Right cardiac atrium (tissue), 5 donors: ENCODE data around the gene KRT84. TPM values are rescaled to one million over a fixed set of nuclear protein-coding genes. Genes with fewer than 3 reads are reported as not detected.

Source experiments
- ATAC-seq, 2 donors: fragments of 200-7000 bp; cut with Tn5 transposase; one replicate each; pipeline versions ENCODE4 v1.8.0 to v1.9.1; 2020; ENCODE audit warnings: moderate library complexity in 2 of 2, mild to moderate bottlenecking in 1 of 2
- DNase-seq, 3 donors: peaks; one replicate each; pipeline ENCODE4 v3.0.0-alpha.2; 2020
- H3K27ac ChIP-seq: one replicate; pipeline ENCODE4 v1.5.1; 2013; ENCODE audit warnings: mild to moderate bottlenecking, low read length, control low read depth, moderate library complexity
- H3K27me3 ChIP-seq: one replicate; pipeline ENCODE4 v1.6.1; 2013; ENCODE audit not compliant: control insufficient read depth, insufficient read depth
- H3K4me1 ChIP-seq: one replicate; pipeline ENCODE4 v1.6.1; 2013; ENCODE audit warnings: low read length; ENCODE audit not compliant: control insufficient read depth, insufficient read depth
- H3K4me3 ChIP-seq: one replicate; pipeline ENCODE4 v1.5.1; 2013; ENCODE audit warnings: low read length, control low read depth
- H3K9me3 ChIP-seq: one replicate; pipeline ENCODE4 v1.6.1; 2013; ENCODE audit warnings: low read length; ENCODE audit not compliant: control insufficient read depth
- WGBS: extraction: QIAGEN DNeasy Blood & Tissue Kit; methylation state at CpG from one replicate; pipeline ENCODE4 v1.1.7; 2013; 5-methylcytosine and 5-hydroxymethylcytosine counted together
- intact Hi-C, 4 donors: fragments of 100-400 bp; cut with DNase I; formaldehyde crosslinking; loops; one replicate each; pipeline versions ENCODE4 v1.11.0 to v1.14.0; 2022 to 2023
- long read RNA-seq, 4 donors: library from polyadenylated mRNA; unstranded; transcript quantifications; one replicate each; pipeline ENCODE4 v2.0.0, GENCODE V29; 2020 to 2021
- polyA plus RNA-seq: library from polyadenylated mRNA; stranded (reverse); fragments of 200-250 nt; gene quantifications from one replicate; pipeline ENCODE4 v1.2.3, GENCODE V29; 2013
- total RNA-seq, 4 donors: library from RNA; stranded (reverse); fragmentation: NEBNext Ultra II Directional; extraction: Animal tissue kit (Norgen Biotek cat#: 25700); gene quantifications; one replicate each; pipeline ENCODE4 v1.2.1, GENCODE V29; 2021
- donor health status: healthy with polysubstance abuse.
- donor health status: DM: no; HTN: yes; CAD: no.
- donor health status: DM: no; HTN: no; CAD: no.
- donor health status: DM: no; HTN: yes; CAD: no; lungs with severe emphysema.
- donor health status: DM: yes; HTN: yes; CAD: no.

KRT84 gene, protein sequence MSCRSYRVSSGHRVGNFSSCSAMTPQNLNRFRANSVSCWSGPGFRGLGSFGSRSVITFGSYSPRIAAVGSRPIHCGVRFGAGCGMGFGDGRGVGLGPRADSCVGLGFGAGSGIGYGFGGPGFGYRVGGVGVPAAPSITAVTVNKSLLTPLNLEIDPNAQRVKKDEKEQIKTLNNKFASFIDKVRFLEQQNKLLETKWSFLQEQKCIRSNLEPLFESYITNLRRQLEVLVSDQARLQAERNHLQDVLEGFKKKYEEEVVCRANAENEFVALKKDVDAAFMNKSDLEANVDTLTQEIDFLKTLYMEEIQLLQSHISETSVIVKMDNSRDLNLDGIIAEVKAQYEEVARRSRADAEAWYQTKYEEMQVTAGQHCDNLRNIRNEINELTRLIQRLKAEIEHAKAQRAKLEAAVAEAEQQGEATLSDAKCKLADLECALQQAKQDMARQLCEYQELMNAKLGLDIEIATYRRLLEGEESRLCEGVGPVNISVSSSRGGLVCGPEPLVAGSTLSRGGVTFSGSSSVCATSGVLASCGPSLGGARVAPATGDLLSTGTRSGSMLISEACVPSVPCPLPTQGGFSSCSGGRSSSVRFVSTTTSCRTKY
- total RNA-seq (not detected), polyA plus RNA-seq (not detected)
- long read RNA-seq, donor 1 = 0 reads
- long read RNA-seq, donor 2 = 0 reads
- long read RNA-seq, donor 3 = 0 reads
- long read RNA-seq, donor 4 = 0 reads

DNA sequence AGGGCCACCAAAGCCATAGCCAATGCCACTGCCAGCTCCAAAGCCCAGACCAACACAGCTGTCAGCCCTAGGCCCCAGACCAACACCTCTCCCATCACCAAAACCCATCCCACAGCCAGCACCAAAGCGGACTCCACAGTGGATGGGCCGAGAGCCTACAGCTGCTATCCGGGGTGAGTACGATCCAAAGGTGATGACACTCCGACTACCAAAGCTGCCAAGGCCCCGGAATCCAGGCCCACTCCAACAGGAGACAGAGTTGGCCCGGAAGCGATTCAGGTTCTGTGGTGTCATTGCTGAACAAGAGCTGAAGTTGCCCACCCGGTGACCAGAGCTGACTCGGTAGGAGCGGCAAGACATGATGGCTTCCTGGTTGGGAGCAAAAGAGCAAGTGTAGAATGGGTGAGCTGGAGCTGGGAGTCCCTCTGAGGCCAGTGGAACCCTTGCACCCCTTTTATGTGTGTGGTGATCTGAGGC, at the start of gene KRT84:
Gene KRT84, minus strand, starts transcription at position 427 of the 477 bp plus-strand sequence. Its CDS starts 67 bp downstream, at position 360.
- Histone ChIP-seq H3K27ac (no peak within 1 kb of the TSS), H3K27me3 (no peaks in the 10 kb centered on the region), H3K4me3 (no peak within 1 kb of the TSS), H3K4me1 (no peaks in the 10 kb centered on the region), H3K9me3 (no peaks in the 10 kb centered on the region)
- ATAC-seq = no peak
- WGBS = 97% methylated on average over 11 of the region's 11 CpGs
- no peak for DNase-seq
- intact Hi-C loops = no loop called here

DNA sequence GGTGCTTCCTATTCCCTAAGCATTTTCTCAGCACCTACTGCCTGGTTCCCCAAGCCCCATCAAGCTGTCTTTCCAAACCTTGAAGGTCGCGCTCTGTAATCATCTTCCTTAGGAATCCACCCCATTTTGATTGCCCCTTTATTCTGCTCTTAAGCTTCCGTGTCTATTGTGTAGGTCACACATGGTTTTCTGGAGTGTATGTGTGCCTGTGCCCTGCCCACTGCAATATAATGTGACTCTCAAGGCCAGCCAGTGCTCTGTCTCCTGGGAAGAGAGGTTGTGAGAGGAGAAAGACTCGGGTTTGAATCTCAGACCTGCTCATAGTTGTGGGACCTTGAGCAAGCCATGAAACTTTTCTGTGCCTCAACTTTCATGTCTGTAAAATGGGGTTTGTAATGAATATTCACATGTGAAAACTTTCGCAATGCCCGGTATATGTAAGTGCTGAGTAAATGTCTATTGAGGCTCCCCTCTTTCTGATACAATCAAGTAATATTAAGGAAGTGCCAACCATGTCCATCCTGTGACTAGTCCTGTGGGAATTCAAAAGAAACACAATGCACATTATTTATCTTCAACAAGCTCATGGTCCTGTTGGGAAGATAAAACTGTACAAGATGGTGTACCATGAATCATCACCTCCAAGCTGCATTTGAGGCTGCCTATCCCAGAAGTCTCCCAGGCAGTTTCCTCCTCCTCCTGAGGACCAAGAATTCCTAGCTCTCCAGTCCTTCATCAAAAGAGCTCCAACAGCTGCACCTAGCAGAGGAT, 49.5 kb upstream of the KRT84 start:
- no peak overlapping the region for H3K4me3 ChIP-seq
- no peak overlapping the region for H3K27ac ChIP-seq
- no peak for DNase-seq
- H3K27me3 ChIP-seq = no peaks in the 10 kb centered on the region
- intact Hi-C loops = no loop called here
- H3K4me1 ChIP-seq = no peaks in the 10 kb centered on the region
- ATAC-seq = no peak
- WGBS = 92% methylated on average over 6 of the region's 6 CpGs
- no peaks in the 10 kb centered on the region for H3K9me3 ChIP-seq

DNA sequence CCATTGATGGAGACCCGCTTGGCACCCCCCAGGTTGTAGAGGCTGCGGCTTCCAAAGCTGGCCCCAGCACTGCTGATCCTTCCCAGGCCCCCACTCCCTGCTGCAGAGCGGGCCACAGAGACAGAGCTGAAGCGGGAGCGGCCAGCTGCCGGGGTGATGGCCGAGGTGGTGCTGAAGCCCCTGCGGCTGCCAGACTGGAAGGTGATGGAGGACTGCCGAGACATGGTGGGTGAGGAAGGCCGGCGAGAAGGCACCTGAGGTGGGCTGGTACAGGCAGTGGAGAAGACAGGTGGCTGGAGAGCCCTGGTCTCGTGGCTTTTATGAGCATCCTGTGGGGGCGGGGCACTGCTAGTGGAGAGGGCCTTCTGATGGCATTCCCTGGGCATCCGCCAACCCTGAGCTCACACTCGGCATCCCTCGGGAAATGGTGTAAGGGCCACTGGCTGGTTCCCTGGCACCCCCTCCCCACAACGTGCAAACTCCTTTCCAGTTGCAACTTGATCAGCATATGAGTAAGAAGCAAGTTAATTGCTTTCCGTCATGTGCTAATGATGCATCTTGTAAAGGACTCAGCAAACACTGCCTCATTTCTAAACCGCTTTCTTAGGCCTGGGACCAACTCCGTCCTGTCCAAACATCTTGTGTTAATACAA, 48.8 kb upstream of the KRT84 start, which contains the start of gene KRT75:
Gene KRT75, minus strand, starts transcription at position 291 of the 653 bp plus-strand sequence. Its CDS starts 67 bp downstream, at position 224.
- Histone ChIP-seq H3K4me3 (no peak within 1 kb of the TSS), H3K9me3 (no peaks in the 10 kb centered on the region), H3K27me3 (no peaks in the 10 kb centered on the region), H3K27ac (no peak within 1 kb of the TSS), H3K4me1 (no peaks in the 10 kb centered on the region)
- 83% methylated on average over 20 of the region's 20 CpGs for WGBS
- DNase-seq (no peak), ATAC-seq (no peak)
- intact Hi-C loops = no loop called here

DNA sequence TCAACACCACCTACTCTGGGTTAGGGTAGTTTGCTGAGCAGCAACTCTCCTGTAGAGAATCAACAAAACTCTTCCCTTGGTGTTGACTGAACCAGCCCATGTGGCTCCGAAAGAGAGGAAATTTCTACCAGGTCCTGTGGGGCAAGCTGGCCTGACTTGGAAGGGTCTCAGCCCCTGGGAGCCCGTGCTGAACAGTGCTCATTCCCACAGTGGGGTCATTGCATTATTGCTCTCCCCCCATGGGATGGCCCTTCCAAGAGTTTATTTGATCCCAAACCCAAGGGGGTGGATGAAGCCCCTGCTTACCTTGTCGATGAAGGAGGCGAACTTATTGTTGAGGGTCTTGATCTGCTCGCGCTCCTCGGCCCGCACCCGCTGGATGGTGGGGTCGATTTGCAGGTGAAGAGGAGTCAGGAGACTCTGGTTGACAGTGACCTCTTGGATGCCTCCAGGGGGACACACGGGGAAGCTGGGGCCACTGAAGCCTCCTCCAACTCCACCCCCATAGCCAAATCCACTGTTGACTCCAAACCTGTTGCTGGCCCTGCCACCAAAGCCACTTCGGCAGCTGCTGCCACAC, 48.1 kb upstream of the KRT84 start:
- Histone ChIP-seq H3K4me3 (no peak overlapping the region), H3K27me3 (no peaks in the 10 kb centered on the region), H3K27ac (no peak overlapping the region), H3K4me1 (no peaks in the 10 kb centered on the region), H3K9me3 (no peaks in the 10 kb centered on the region)
- no peak for ATAC-seq
- intact Hi-C loops = no loop called here
- WGBS = 92% methylated on average over 12 of the region's 12 CpGs
- DNase-seq = no peak

DNA sequence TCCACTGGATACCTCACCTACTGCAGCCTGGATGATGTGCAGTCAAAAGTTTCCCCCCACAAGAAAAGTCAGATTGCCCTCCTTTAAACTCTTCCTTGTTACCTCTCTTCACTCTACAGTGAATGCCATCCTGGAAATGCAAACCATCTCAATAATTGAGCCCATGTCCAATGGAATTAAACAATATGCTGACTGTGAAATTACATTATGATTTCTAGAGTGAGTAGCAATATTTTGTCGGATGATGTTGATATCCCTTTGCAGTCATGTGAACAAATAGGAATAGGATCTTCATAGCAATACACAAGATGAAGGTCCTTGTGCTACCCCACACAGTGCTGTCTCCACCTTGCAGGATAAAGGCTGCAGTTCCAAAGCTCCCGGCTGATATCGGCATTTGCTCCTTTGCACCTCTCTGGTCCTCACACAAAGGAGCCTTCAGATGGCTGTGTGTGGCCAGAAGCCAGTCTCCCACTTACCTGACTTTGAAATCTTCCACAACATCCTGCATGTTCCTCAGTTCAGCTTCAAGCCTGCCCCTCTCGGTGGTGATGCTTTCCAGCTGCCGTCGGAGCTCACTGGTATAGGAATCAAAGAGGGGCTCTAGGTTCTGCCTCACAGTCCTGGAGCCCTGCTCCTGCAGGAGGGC, 47.2 kb upstream of the KRT84 start:
- DNase-seq (no peak), ATAC-seq (no peak)
- 73% methylated on average over 6 of the region's 6 CpGs for WGBS
- no peak overlapping the region for H3K27ac ChIP-seq
- H3K27me3 ChIP-seq = no peaks in the 10 kb centered on the region
- H3K4me1 ChIP-seq = no peaks in the 10 kb centered on the region
- no peaks in the 10 kb centered on the region for H3K9me3 ChIP-seq
- intact Hi-C loops = no loop called here
- no peak overlapping the region for H3K4me3 ChIP-seq

DNA sequence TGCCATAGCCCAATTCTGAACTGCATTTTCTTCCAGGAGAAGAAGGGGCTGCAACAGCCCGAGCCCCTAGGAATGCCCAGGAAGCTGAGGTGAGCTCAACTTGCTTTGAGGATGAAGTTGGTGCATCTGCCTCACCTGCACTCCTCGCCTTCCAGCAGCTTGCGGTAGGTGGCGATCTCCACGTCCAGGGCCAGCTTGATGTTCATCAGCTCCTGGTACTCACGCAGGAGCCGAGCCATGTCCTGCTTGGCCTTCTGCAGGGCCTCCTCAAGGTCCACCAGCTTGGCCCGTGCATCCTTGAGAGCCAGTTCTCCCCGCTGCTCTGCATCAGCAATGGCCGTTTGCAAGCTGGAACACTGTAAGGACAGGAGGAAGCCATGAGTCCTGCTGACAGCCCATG, 42.7 kb upstream of the KRT84 start:
- Histone ChIP-seq H3K27me3 (no peaks in the 10 kb centered on the region), H3K27ac (no peak overlapping the region), H3K4me3 (no peak overlapping the region), H3K4me1 (no peaks in the 10 kb centered on the region), H3K9me3 (no peaks in the 10 kb centered on the region)
- intact Hi-C loops = no loop called here
- 88% methylated on average over 10 of the region's 10 CpGs for WGBS
- ATAC-seq (no peak), DNase-seq (no peak)

DNA sequence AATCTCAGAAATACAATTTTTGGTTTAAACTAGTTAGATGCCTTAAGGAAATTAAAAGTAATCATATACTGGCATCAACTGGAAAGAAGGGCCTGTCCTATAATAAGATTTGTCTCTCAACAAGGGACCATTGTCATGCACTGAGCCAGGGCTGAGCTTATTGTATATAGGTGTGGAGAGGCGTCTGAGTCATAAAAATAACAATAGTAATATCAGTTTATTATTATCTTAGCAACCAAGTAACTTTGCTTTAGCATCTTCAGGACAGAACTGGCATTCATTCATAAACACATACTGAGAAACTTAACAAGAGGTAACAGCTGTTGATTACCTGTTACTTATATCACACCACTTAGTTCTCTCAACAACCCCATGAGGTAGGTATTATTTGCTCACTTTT, 41.6 kb upstream of the KRT84 start:
- no peaks in the 10 kb centered on the region for H3K27me3 ChIP-seq
- 76% methylated on average over 1 of the region's 1 CpG for WGBS
- H3K9me3 ChIP-seq = no peaks in the 10 kb centered on the region
- no peak overlapping the region for H3K4me3 ChIP-seq
- intact Hi-C loops = no loop called here
- no peak overlapping the region for H3K27ac ChIP-seq
- no peak for DNase-seq
- ATAC-seq = no peak
- no peaks in the 10 kb centered on the region for H3K4me1 ChIP-seq

DNA sequence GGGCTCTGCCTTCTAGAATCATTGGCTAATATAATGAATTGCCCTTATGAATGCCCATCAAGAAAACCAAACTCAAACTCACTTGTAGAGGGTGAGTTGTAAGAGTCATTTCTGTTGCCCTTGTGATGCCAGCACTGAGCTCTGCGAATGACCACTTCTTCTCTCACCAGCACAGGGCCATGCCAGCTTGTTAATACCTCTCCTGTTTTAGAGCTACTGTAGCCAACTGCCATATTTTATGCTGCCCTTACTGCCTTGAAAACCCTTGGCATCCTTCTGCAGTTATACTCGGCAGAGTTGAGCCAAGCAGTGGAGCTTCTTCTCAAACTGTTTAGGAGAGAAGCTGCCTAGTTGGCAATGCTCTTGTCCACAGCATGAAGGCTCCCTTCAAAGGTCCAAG, 40.6 kb upstream of the KRT84 start:
- H3K27ac ChIP-seq = no peak overlapping the region
- 90% methylated on average over 2 of the region's 2 CpGs for WGBS
- no peak for ATAC-seq
- H3K4me1 ChIP-seq = no peaks in the 10 kb centered on the region
- H3K27me3 ChIP-seq = no peaks in the 10 kb centered on the region
- no peaks in the 10 kb centered on the region for H3K9me3 ChIP-seq
- no peak overlapping the region for H3K4me3 ChIP-seq
- DNase-seq = no peak
- intact Hi-C loops = no loop called here

DNA sequence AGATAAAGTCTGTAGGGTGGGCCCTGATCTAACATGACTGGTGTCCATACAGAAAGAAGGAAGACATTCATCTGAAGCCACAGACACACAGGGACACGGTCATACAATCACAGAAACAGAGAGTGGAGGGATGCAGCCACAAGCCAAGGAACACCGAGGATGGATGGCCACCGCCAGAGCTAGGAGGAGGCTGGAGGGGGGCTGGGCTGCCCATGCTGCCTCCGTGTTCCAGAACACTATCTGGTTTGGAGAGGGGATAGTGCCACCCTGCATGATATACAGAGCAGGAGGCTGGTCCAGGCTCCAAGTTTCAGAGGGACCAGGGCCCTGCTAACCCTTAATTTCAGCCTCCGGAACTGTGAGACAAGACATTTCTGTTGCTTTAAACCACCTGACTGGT, 40.0 kb upstream of the KRT84 start:
- ATAC-seq (no peak), DNase-seq (no peak)
- intact Hi-C loops = no loop called here
- Histone ChIP-seq H3K27ac (no peak overlapping the region), H3K4me1 (no peaks in the 10 kb centered on the region), H3K9me3 (no peaks in the 10 kb centered on the region), H3K4me3 (no peak overlapping the region), H3K27me3 (no peaks in the 10 kb centered on the region)
- WGBS = 85% methylated on average over 5 of the region's 5 CpGs
